SK-N-MC (cell line): ENCODE measurements around the gene HELZ.

ENCODE experiments used
- DNase-seq: peaks from one replicate; pipeline ENCODE4 v3.0.0-alpha.2; 2011; ENCODE audit warnings: low read depth, low spot score
- H3K27ac ChIP-seq: fragments of 200-600 bp; sonication (generic); 2 replicates; pipeline ENCODE4 v1.5.1; 2016; ENCODE audit warnings: mixed run types
- H3K36me3 ChIP-seq: fragments of 200-600 bp; sonication (generic); 2 replicates; pipeline ENCODE4 v1.6.1; 2017; ENCODE audit warnings: antibody characterized with exemption, low read length, mixed read lengths; ENCODE audit not compliant: insufficient read depth
- H3K4me3 ChIP-seq: fragments of 200-600 bp; sonication (generic); 2 replicates; pipeline ENCODE4 v1.5.1; 2016
- H3K9ac ChIP-seq: fragments of 200-600 bp; sonication (generic); 2 replicates; pipeline ENCODE4 v1.8.0; 2017; ENCODE audit warnings: mixed run types, mixed read lengths; ENCODE audit not compliant: insufficient read length
- H3K9me3 ChIP-seq: fragments of 200-600 bp; sonication (generic); 2 replicates; pipeline ENCODE4 v1.6.1; 2017; ENCODE audit warnings: low read depth, mild to moderate bottlenecking, antibody characterized with exemption, low read length, moderate library complexity, mixed read lengths
- EZH2 ChIP-seq: fragments of 200-600 bp; sonication (generic); IDR thresholded peaks from one replicate; pipeline ENCODE4 v1.6.1; 2017; ENCODE audit warnings: antibody characterized with exemption
- FOXP2 ChIP-seq: optimal IDR thresholded peaks from 2 replicates; pipeline ENCODE3; 2011; ENCODE audit warnings: mild to moderate bottlenecking, moderate library complexity; ENCODE audit not compliant: insufficient read depth; ENCODE audit errors: extremely low read length, control extremely low read depth
- POLR2AphosphoS5 ChIP-seq: IDR thresholded peaks from 2 replicates; pipeline ENCODE4 v1.6.1; 2012; ENCODE audit warnings: mild to moderate bottlenecking, low read depth, low read length, borderline replicate concordance

The HELZ gene

GRCh38 chr17:67049025-67049739, 195.8 kb downstream of the HELZ start:
- DNase-seq = no peak
- TF ChIP-seq POLR2AphosphoS5 (no peak), FOXP2 (no peak), EZH2 (no peak)
- no peak overlapping the region for H3K4me3 ChIP-seq

GRCh38 chr17:67047382-67047781, 197.6 kb downstream of the HELZ start:
- peaks cover 8% of the 10 kb centered on the region; the same call in 1 of the 2 replicates for H3K9me3 ChIP-seq
- no peak overlapping the region for H3K9ac ChIP-seq
- H3K4me3 ChIP-seq = no peak overlapping the region
- H3K27ac ChIP-seq = no peak overlapping the region
- no peak for DNase-seq
- TF ChIP-seq EZH2 (no peak), POLR2AphosphoS5 (no peak), FOXP2 (no peak)
- no peaks in the 10 kb centered on the region for H3K36me3 ChIP-seq

More at GRCh38 chr17:67049025-67049739, 195.8 kb downstream of the HELZ start:
- Histone ChIP-seq H3K36me3 (no peaks in the 10 kb centered on the region), H3K9ac (no peak overlapping the region), H3K9me3 (peaks cover 8% of the 10 kb centered on the region; the same call in 1 of the 2 replicates), H3K27ac (no peak overlapping the region)

GRCh38 chr17:67046398-67046797, 198.6 kb downstream of the HELZ start:
- no peak overlapping the region for H3K9ac ChIP-seq
- H3K36me3 ChIP-seq = no peaks in the 10 kb centered on the region
- peaks cover 8% of the 10 kb centered on the region; the same call in 1 of the 2 replicates for H3K9me3 ChIP-seq
- no peak for DNase-seq
- no peak overlapping the region for H3K27ac ChIP-seq
- H3K4me3 ChIP-seq = no peak overlapping the region
- no peak for TF ChIP-seq FOXP2
- no peak for TF ChIP-seq POLR2AphosphoS5
- TF ChIP-seq EZH2 = no peak

GRCh38 chr17:67044940-67045339, 200.1 kb downstream of the HELZ start:
- H3K4me3 ChIP-seq = no peak overlapping the region
- no peaks in the 10 kb centered on the region for H3K36me3 ChIP-seq
- peaks cover 8% of the 10 kb centered on the region; the same call in 1 of the 2 replicates for H3K9me3 ChIP-seq
- no peak overlapping the region for H3K9ac ChIP-seq
- TF ChIP-seq EZH2 (no peak), FOXP2 (no peak), POLR2AphosphoS5 (no peak)
- H3K27ac ChIP-seq = no peak overlapping the region
- DNase-seq = no peak

GRCh38 chr17:67044016-67044772, 200.8 kb downstream of the HELZ start, which contains the start of gene CACNG1:
Gene CACNG1, plus strand, starts transcription at chr17:67044554. Its CDS starts 107 bp downstream, at chr17:67044661.
- Histone ChIP-seq H3K27ac (no peak within 1 kb of the TSS), H3K36me3 (no peaks in the 10 kb centered on the region), H3K4me3 (no peak within 1 kb of the TSS), H3K9me3 (peaks cover 7% of the 10 kb centered on the region; the same call in 1 of the 2 replicates), H3K9ac (no peak within 1 kb of the TSS)
- TF ChIP-seq POLR2AphosphoS5 = no peak
- TF ChIP-seq FOXP2 = no peak
- TF ChIP-seq EZH2 = no peak
- no peak for DNase-seq

GRCh38 chr17:67043283-67043682, 201.7 kb downstream of the HELZ start:
- TF ChIP-seq POLR2AphosphoS5 = no peak
- no peak for TF ChIP-seq EZH2
- TF ChIP-seq FOXP2 = no peak
- Histone ChIP-seq H3K4me3 (no peak overlapping the region), H3K9ac (no peak overlapping the region), H3K27ac (no peak overlapping the region), H3K9me3 (no peaks in the 10 kb centered on the region), H3K36me3 (no peaks in the 10 kb centered on the region)
- DNase-seq = no peak

GRCh38 chr17:67041941-67042899, 202.8 kb downstream of the HELZ start:
- no peak for TF ChIP-seq FOXP2
- TF ChIP-seq POLR2AphosphoS5 = no peak
- no peak for TF ChIP-seq EZH2
- Histone ChIP-seq H3K9ac (no peak overlapping the region), H3K4me3 (no peak overlapping the region), H3K9me3 (no peaks in the 10 kb centered on the region), H3K27ac (no peak overlapping the region), H3K36me3 (no peaks in the 10 kb centered on the region)
- no peak for DNase-seq
